Keratinocyte (primary cell): ENCODE data around the gene FBRSL1. TPM values are rescaled to one million over a fixed set of nuclear protein-coding genes. Genes with fewer than 3 reads are reported as not detected.

ENCODE experiments used
- DNase-seq: peaks from one replicate; pipeline ENCODE4 v3.0.0-alpha.2; 2011; ENCODE audit warnings: low read depth, missing footprints, low spot score
- FAIRE-seq: peaks from 2 replicates; lab custom pipeline; 2011; peaks lifted over from hg19 to GRCh38; lab: Jason Lieb, UNC
- H2AFZ ChIP-seq: 2 replicates; pipeline ENCODE4 v1.6.0; 2012; ENCODE audit warnings: low read length, control low read depth, inconsistent platforms; ENCODE audit not compliant: control insufficient read depth
- H3K27ac ChIP-seq: 2 replicates; pipeline ENCODE4 v1.5.1; 2011; ENCODE audit warnings: low read length; ENCODE audit not compliant: control insufficient read depth, insufficient read depth
- H3K27me3 ChIP-seq: 3 replicates; pipeline ENCODE4 v1.6.0; 2011; ENCODE audit warnings: low read length; ENCODE audit not compliant: control insufficient read depth, insufficient read depth; ENCODE audit errors: extremely low read depth
- H3K36me3 ChIP-seq, 2 experiments: 2 replicates in 1 of 2; 3 replicates in 1 of 2; pipeline ENCODE4 v1.5.1; 2011; ENCODE audit warnings: low read length in 2 of 2, mild to moderate bottlenecking in 1 of 2; ENCODE audit not compliant: control insufficient read depth in 2 of 2, insufficient read depth in 2 of 2; ENCODE audit errors: extremely low read depth in 1 of 2
- H3K4me1 ChIP-seq: 3 replicates; pipeline ENCODE4 v1.5.1; 2011; ENCODE audit warnings: low read length; ENCODE audit not compliant: control insufficient read depth, insufficient read depth; ENCODE audit errors: extremely low read depth
- H3K4me2 ChIP-seq: 3 replicates; pipeline ENCODE4 v1.6.0; 2011; ENCODE audit warnings: low read depth, low read length; ENCODE audit not compliant: control insufficient read depth, insufficient read depth; ENCODE audit errors: extremely low read depth
- H3K4me3 ChIP-seq, 3 experiments: fragments of 200-600 bp in 1 of 3; sonication (generic) in 1 of 3; 2 replicates in 2 of 3; 3 replicates in 1 of 3; pipeline ENCODE4 v1.5.1; 2011 to 2016; ENCODE audit warnings: low read length in 3 of 3, mild to moderate bottlenecking in 3 of 3, control low read depth in 2 of 3, inconsistent platforms in 1 of 3, low read depth in 1 of 3, mixed read lengths in 1 of 3, mixed run types in 1 of 3, moderate library complexity in 1 of 3; ENCODE audit not compliant: control insufficient read depth in 2 of 3, insufficient read depth in 2 of 3; ENCODE audit errors: extremely low read depth in 1 of 3
- H3K79me2 ChIP-seq: 2 replicates; pipeline ENCODE4 v1.6.0; 2012; ENCODE audit warnings: low read length; ENCODE audit not compliant: control insufficient read depth, insufficient read depth
- H3K9ac ChIP-seq: 3 replicates; pipeline ENCODE4 v1.6.0; 2011; ENCODE audit warnings: low read length; ENCODE audit not compliant: control insufficient read depth, insufficient read depth; ENCODE audit errors: extremely low read depth
- H3K9me1 ChIP-seq: 3 replicates; pipeline ENCODE4 v1.6.0; 2011; ENCODE audit warnings: low read length; ENCODE audit not compliant: control insufficient read depth, insufficient read depth; ENCODE audit errors: extremely low read depth
- H3K9me3 ChIP-seq: 2 replicates; pipeline ENCODE4 v1.5.1; 2012; ENCODE audit warnings: low read depth, low read length; ENCODE audit not compliant: control insufficient read depth
- H4K20me1 ChIP-seq: 3 replicates; pipeline ENCODE4 v1.6.0; 2011; ENCODE audit warnings: low read length; ENCODE audit not compliant: control insufficient read depth, insufficient read depth; ENCODE audit errors: extremely low read depth
- EZH2 ChIP-seq: IDR thresholded peaks from one replicate; pipeline ENCODE4 v1.6.1; 2012; ENCODE audit warnings: inconsistent platforms, mild to moderate bottlenecking, low read length, moderate library complexity
- dilution Hi-C: fragments of 300-500 bp; cut with MboI; formaldehyde crosslinking; loops from one replicate; pipeline ENCODE4 v1.7.0; 2020; ENCODE audit warnings: low sequenced_read_pairs; ENCODE audit not compliant: extremely low pct_ligation_motif_present
- polyA plus RNA-seq, 5 experiments: library from polyadenylated mRNA; depleted of rRNA in 3 of 5; stranded (reverse) in 3 of 5; stranded (forward) in 1 of 5; unstranded in 1 of 5; fragments of >200 nt; gene quantifications; 1 replicate in 1 of 5; 2 replicates in 3 of 5; 3 replicates in 1 of 5; pipeline versions ENCODE4 v1.2.1 to v1.2.3, GENCODE V29; 2011 to 2012; ENCODE audit warnings: missing spikeins in 2 of 5, low read depth in 1 of 5, low replicate concordance in 1 of 5
- TF ChIP-seq, protein P1 (sequence below), 3 experiments: IDR thresholded peaks in 1 of 3; conservative IDR thresholded peaks in 1 of 3; optimal IDR thresholded peaks in 1 of 3; 2 replicates in 2 of 3; 3 replicates in 1 of 3; pipeline versions ENCODE3 to v1.5.1; 2011; ENCODE audit warnings: low read length in 3 of 3, mild to moderate bottlenecking in 3 of 3, moderate library complexity in 2 of 3, control low read depth in 1 of 3, inconsistent platforms in 1 of 3; ENCODE audit not compliant: insufficient read depth in 2 of 3; ENCODE audit errors: extremely low read depth in 1 of 3

The FBRSL1 gene
- polyA plus RNA-seq, 1 donor (not counting 4 experiments of a cell fraction or from before 2014, with no cell fraction given) = 0.89 TPM

DNA sequence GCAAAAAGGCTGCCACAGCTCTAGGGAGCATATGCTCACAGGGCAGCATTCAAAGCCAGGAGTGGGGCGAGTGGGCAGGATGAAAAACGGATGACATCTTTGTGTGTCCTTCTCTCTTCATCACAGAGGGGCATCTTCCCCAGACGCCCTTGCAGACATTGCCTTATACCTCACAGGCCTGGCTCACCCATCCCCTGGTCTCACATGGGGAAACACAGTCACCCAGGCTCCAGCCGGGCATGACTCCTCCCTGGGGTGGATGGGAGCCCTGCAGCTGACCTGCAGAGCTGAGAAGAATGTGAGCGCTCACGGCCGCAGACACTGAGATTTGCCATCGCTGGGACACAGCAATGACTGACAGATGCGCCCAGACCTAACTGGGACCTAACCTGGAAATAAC, 7.2 kb upstream of the FBRSL1 start:
- Histone ChIP-seq H2AFZ (no peak overlapping the region), H3K36me3 (no peaks in the 10 kb centered on the region), H3K4me1 (no peaks in the 10 kb centered on the region), H3K79me2 (no peaks in the 10 kb centered on the region), H3K4me2 (no peak overlapping the region), H3K9me3 (no peaks in the 10 kb centered on the region), H3K27ac (no peak overlapping the region), H3K27me3 (peaks cover 53% of the 10 kb centered on the region), H3K9me1 (no peaks in the 10 kb centered on the region), H3K4me3 (no peak overlapping the region), H4K20me1 (no peaks in the 10 kb centered on the region), H3K9ac (no peak overlapping the region)
- no peak for TF ChIP-seq EZH2
- TF ChIP-seq, protein P1, sequence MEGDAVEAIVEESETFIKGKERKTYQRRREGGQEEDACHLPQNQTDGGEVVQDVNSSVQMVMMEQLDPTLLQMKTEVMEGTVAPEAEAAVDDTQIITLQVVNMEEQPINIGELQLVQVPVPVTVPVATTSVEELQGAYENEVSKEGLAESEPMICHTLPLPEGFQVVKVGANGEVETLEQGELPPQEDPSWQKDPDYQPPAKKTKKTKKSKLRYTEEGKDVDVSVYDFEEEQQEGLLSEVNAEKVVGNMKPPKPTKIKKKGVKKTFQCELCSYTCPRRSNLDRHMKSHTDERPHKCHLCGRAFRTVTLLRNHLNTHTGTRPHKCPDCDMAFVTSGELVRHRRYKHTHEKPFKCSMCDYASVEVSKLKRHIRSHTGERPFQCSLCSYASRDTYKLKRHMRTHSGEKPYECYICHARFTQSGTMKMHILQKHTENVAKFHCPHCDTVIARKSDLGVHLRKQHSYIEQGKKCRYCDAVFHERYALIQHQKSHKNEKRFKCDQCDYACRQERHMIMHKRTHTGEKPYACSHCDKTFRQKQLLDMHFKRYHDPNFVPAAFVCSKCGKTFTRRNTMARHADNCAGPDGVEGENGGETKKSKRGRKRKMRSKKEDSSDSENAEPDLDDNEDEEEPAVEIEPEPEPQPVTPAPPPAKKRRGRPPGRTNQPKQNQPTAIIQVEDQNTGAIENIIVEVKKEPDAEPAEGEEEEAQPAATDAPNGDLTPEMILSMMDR (optimal IDR thresholded peaks at IDR 0.05 in 1 of 3, IDR thresholded peaks at IDR 0.05 in 1 of 3, conservative IDR thresholded peaks at IDR 0.05 in 1 of 3; ENCODE audit: extremely low read depth in 1 of 3, insufficient read depth in 2 of 3, low read length in 3 of 3) = no peak
- DNase-seq = no peak
- dilution Hi-C loops = no loop called here
- FAIRE-seq = no peak

GRCh38 chr12:132483208-132483607, 6.7 kb upstream of the FBRSL1 start:
- Histone ChIP-seq H2AFZ (no peak overlapping the region), H3K9me3 (no peaks in the 10 kb centered on the region), H3K27ac (no peak overlapping the region), H3K4me1 (no peaks in the 10 kb centered on the region), H3K4me2 (no peak overlapping the region), H3K9me1 (no peaks in the 10 kb centered on the region), H3K79me2 (no peaks in the 10 kb centered on the region), H3K4me3 (no peak overlapping the region), H4K20me1 (no peaks in the 10 kb centered on the region), H3K27me3 (peaks cover 54% of the 10 kb centered on the region), H3K36me3 (no peaks in the 10 kb centered on the region), H3K9ac (no peak overlapping the region)
- DNase-seq (no peak), FAIRE-seq (no peak)
- dilution Hi-C loops = no loop called here
- TF ChIP-seq EZH2 = no peak
- TF ChIP-seq, protein P1 (optimal IDR thresholded peaks at IDR 0.05 in 1 of 3, IDR thresholded peaks at IDR 0.05 in 1 of 3, conservative IDR thresholded peaks at IDR 0.05 in 1 of 3; ENCODE audit: extremely low read depth in 1 of 3, insufficient read depth in 2 of 3, low read length in 3 of 3) = no peak
